ENCODE measurements around the gene TRAF5.

TRAF5 gene

GRCh38 chr1:211328084-211328694, 1.6 kb downstream of the TRAF5 start:
- DNase-seq (ENCODE audit: low spot score), result no peak

- no peak for DNase-seq (ENCODE audit: low spot score)
Measured at GRCh38 chr1:211328866-211329475, 2.3 kb downstream of the TRAF5 start.

- DNase-seq (ENCODE audit: low spot score), result no peak
Measured at GRCh38 chr1:211329764-211330201, 3.1 kb downstream of the TRAF5 start.

- no peak for DNase-seq (ENCODE audit: low spot score)
Measured at GRCh38 chr1:211330282-211330936, 3.8 kb downstream of the TRAF5 start.

- no peak for DNase-seq (ENCODE audit: low spot score)
Measured at GRCh38 chr1:211331011-211331709, 4.5 kb downstream of the TRAF5 start.

- DNase-seq (ENCODE audit: low spot score), result no peak
Measured at GRCh38 chr1:211332036-211332616, 5.5 kb downstream of the TRAF5 start.

- no peak for DNase-seq (ENCODE audit: low spot score)
Measured at GRCh38 chr1:211332830-211333229, 6.2 kb downstream of the TRAF5 start.

- no peak for DNase-seq (ENCODE audit: low spot score)
Measured at GRCh38 chr1:211333906-211334305, 7.3 kb downstream of the TRAF5 start.

GRCh38 chr1:211334986-211335385, 8.4 kb downstream of the TRAF5 start:
- no peak for DNase-seq (ENCODE audit: low spot score)

- no peak for DNase-seq (ENCODE audit: low spot score)
Measured at GRCh38 chr1:211335522-211336157, 9.0 kb downstream of the TRAF5 start.

GRCh38 chr1:211336161-211336560, 9.5 kb downstream of the TRAF5 start:
- no peak for DNase-seq (ENCODE audit: low spot score)

- no peak for DNase-seq (ENCODE audit: low spot score)
Measured at GRCh38 chr1:211336775-211337174, 10.1 kb downstream of the TRAF5 start.

GRCh38 chr1:211337430-211338223, 11.0 kb downstream of the TRAF5 start:
- no peak for DNase-seq (ENCODE audit: low spot score)

GRCh38 chr1:211338224-211338620, 11.6 kb downstream of the TRAF5 start:
- no peak for DNase-seq (ENCODE audit: low spot score)

- no peak for DNase-seq (ENCODE audit: low spot score)
Measured at GRCh38 chr1:211339631-211340041, 13.0 kb downstream of the TRAF5 start.

- no peak for DNase-seq (ENCODE audit: low spot score)
Measured at GRCh38 chr1:211340622-211341507, 14.2 kb downstream of the TRAF5 start.

- DNase-seq (ENCODE audit: low spot score), result no peak
Measured at GRCh38 chr1:211341999-211342398, 15.4 kb downstream of the TRAF5 start.

GRCh38 chr1:211343607-211344006, 17.0 kb downstream of the TRAF5 start:
- no peak for DNase-seq (ENCODE audit: low spot score)

- DNase-seq (ENCODE audit: low spot score), result no peak
Measured at GRCh38 chr1:211344152-211344618, 17.6 kb downstream of the TRAF5 start.

GRCh38 chr1:211345719-211346118, 19.1 kb downstream of the TRAF5 start:
- DNase-seq (ENCODE audit: low spot score), result no peak
